CD14-positive monocyte (primary cell): ENCODE measurements around the gene MAP3K6. TPM values are rescaled to one million over a fixed set of nuclear protein-coding genes. Genes with fewer than 3 reads are reported as not detected.

Experiments
- DNase-seq, 3 donors: peaks; one replicate each; pipeline ENCODE4 v3.0.0-alpha.2; 2011 to 2022
- H2AFZ ChIP-seq: 2 replicates; pipeline ENCODE4 v1.6.0; 2012; ENCODE audit warnings: mild to moderate bottlenecking, low read depth, low read length, inconsistent platforms; ENCODE audit not compliant: insufficient read depth, poor library complexity, severe bottlenecking
- H3K27ac ChIP-seq, 2 donors: 1 replicate in 1 of 2; 2 replicates in 1 of 2; pipeline ENCODE4 v1.5.1; 2012 to 2013; ENCODE audit warnings: low read length in 2 of 2, control low read depth in 1 of 2, inconsistent platforms in 1 of 2, low read depth in 1 of 2, mild to moderate bottlenecking in 1 of 2
- H3K27me3 ChIP-seq, 2 donors: one replicate each; pipeline versions ENCODE4 v1.6.0 to v1.6.1; 2011 to 2013; ENCODE audit warnings: low read length in 2 of 2; ENCODE audit not compliant: control insufficient read depth in 2 of 2, insufficient read depth in 2 of 2
- H3K36me3 ChIP-seq, 2 donors: replicated peaks in 1 of 2; 1 replicate in 1 of 2; 2 replicates in 1 of 2; pipeline versions ENCODE4 v1.5.1 to v1.6.1; 2012 to 2013; ENCODE audit warnings: low read length in 2 of 2, control low read depth in 1 of 2, inconsistent platforms in 1 of 2, mild to moderate bottlenecking in 1 of 2; ENCODE audit not compliant: insufficient read depth in 2 of 2, control insufficient read depth in 1 of 2
- H3K4me1 ChIP-seq, 2 donors: 1 replicate in 1 of 2; 2 replicates in 1 of 2; pipeline versions ENCODE4 v1.5.1 to v1.6.1; 2012 to 2013; ENCODE audit warnings: low read length in 2 of 2, control low read depth in 1 of 2, inconsistent platforms in 1 of 2, mild to moderate bottlenecking in 1 of 2, moderate library complexity in 1 of 2; ENCODE audit not compliant: insufficient read depth in 2 of 2, control insufficient read depth in 1 of 2
- H3K4me2 ChIP-seq: replicated peaks from 2 replicates; pipeline ENCODE3; 2012; ENCODE audit warnings: low read length, moderate library complexity, mild to moderate bottlenecking; ENCODE audit not compliant: poor library complexity, severe bottlenecking; ENCODE audit errors: extremely low read depth
- H3K4me3 ChIP-seq, 3 experiments: fragments of 200-600 bp in 1 of 3; sonication (generic) in 1 of 3; replicated peaks in 1 of 3; 1 replicate in 2 of 3; 2 replicates in 1 of 3; pipeline ENCODE4 v1.5.1; 2011 to 2013; ENCODE audit warnings: low read length in 3 of 3, mild to moderate bottlenecking in 3 of 3, control low read depth in 2 of 3, low read depth in 2 of 3, inconsistent platforms in 1 of 3, moderate library complexity in 1 of 3
- H3K79me2 ChIP-seq: 2 replicates; pipeline ENCODE4 v1.6.0; 2012; ENCODE audit warnings: mild to moderate bottlenecking, control low read depth, inconsistent platforms, low read length, moderate library complexity; ENCODE audit not compliant: insufficient read depth
- H3K9ac ChIP-seq: 2 replicates; pipeline ENCODE4 v1.6.0; 2017; ENCODE audit warnings: low read length, mild to moderate bottlenecking; ENCODE audit not compliant: insufficient read depth, poor library complexity, severe bottlenecking
- H3K9me3 ChIP-seq, 2 donors: replicated peaks in 1 of 2; 1 replicate in 1 of 2; 2 replicates in 1 of 2; pipeline versions ENCODE4 v1.5.1 to v1.6.1; 2012 to 2013; ENCODE audit warnings: low read length in 2 of 2, control low read depth in 1 of 2; ENCODE audit not compliant: control insufficient read depth in 1 of 2, insufficient read depth in 1 of 2
- H4K20me1 ChIP-seq: 2 replicates; pipeline ENCODE4 v1.6.0; 2012; ENCODE audit warnings: mild to moderate bottlenecking, low read length, control low read depth, moderate library complexity; ENCODE audit not compliant: insufficient read depth
- H3K27ac Mint-ChIP-seq, 7 donors: one replicate each; pipeline ENCODE4 v1.8.0; 2020; ENCODE audit warnings: mild to moderate bottlenecking in 7 of 7, mixed read lengths in 7 of 7, moderate library complexity in 6 of 7, inconsistent platforms in 2 of 7
- H3K27me3 Mint-ChIP-seq, 3 donors: one replicate each; pipeline ENCODE4 v1.8.0; 2021 to 2022; ENCODE audit warnings: low read depth in 3 of 3, mild to moderate bottlenecking in 3 of 3, mixed read lengths in 3 of 3, moderate library complexity in 3 of 3, inconsistent platforms in 1 of 3
- H3K36me3 Mint-ChIP-seq, 2 donors: one replicate each; pipeline ENCODE4 v1.8.0; 2020; ENCODE audit warnings: mixed read lengths in 2 of 2, inconsistent platforms in 1 of 2, mild to moderate bottlenecking in 1 of 2
- H3K4me1 Mint-ChIP-seq: one replicate; pipeline ENCODE4 v1.8.0; 2020; ENCODE audit warnings: mild to moderate bottlenecking, mixed read lengths
- H3K4me3 Mint-ChIP-seq, 2 donors: one replicate each; pipeline ENCODE4 v1.8.0; 2020; ENCODE audit warnings: mild to moderate bottlenecking in 2 of 2, mixed read lengths in 2 of 2, moderate library complexity in 1 of 2
- H3K9me3 Mint-ChIP-seq, 7 donors: one replicate each; pipeline ENCODE4 v1.8.0; 2020 to 2022; ENCODE audit warnings: mixed read lengths in 7 of 7, mild to moderate bottlenecking in 6 of 7, moderate library complexity in 6 of 7, inconsistent platforms in 2 of 7
- CTCF ChIP-seq: fragments of 200-600 bp; IDR thresholded peaks from one replicate; pipeline ENCODE4 v1.8.0; 2022; ENCODE audit warnings: antibody characterized with exemption, mild to moderate bottlenecking
- WGBS: methylation state at CpG from one replicate; pipeline ENCODE4 v1.1.5; 2013; ENCODE audit warnings: missing lambda C conversion rate; ENCODE audit not compliant: insufficient coverage; 5-methylcytosine and 5-hydroxymethylcytosine counted together
- intact Hi-C, 2 donors: fragments of 100-400 bp; cut with micrococcal nuclease; formaldehyde crosslinking; loops; one replicate each; pipeline versions ENCODE4 v1.15.0 to v1.15.1; 2023
- polyA plus RNA-seq, 3 donors: library from polyadenylated mRNA; depleted of rRNA in 1 of 3; unstranded in 2 of 3; stranded (reverse) in 1 of 3; fragments of 300-500 nt in 2 of 3; fragments of >200 nt in 1 of 3; fragmentation: Illumina TruSeq in 2 of 3; gene quantifications; 1 replicate in 2 of 3; 2 replicates in 1 of 3; pipeline ENCODE4 v1.2.3, GENCODE V29; 2012 to 2021

The MAP3K6 gene
- polyA plus RNA-seq, 3 donors: 3.2 to 14.8 (median 6.7) TPM

GRCh38 chr1:27321813-27322568, 44.8 kb downstream of the MAP3K6 start, which contains the start of gene TMEM222:
TMEM222 (plus strand) TSS chr1:27322163; CDS start chr1:27322198, 35 bp downstream.
- peaks cover 0 to 3% of the 10 kb centered on the region in 2 donors for H3K27me3 ChIP-seq
- TF ChIP-seq CTCF: no peak
- Mint-ChIP-seq H3K36me3 (peaks cover 20 to 29% of the 10 kb centered on the region in 2 donors), H3K4me3 (peak within 1 kb of the TSS; percentile 89 to 97), H3K4me1 (peaks cover 30% of the 10 kb centered on the region), H3K27ac (peak within 1 kb of the TSS; percentile 97 to 99 (median 98)), H3K9me3 (no peaks in the 10 kb centered on the region), H3K27me3 (peaks cover 5 to 8% (median 7%) of the 10 kb centered on the region in 3 donors)
- H3K36me3 ChIP-seq: peaks cover 13 to 29% of the 10 kb centered on the region in 2 donors
- WGBS: under 1% methylated on average over 66 of the region's 67 CpGs
- peaks cover 48% of the 10 kb centered on the region for H3K79me2 ChIP-seq
- DNase-seq: peak; percentile 99
- H3K4me3 ChIP-seq: peak within 1 kb of the TSS; percentile 65 to 88 (median 87)
- peaks cover 9% of the 10 kb centered on the region for H4K20me1 ChIP-seq
- H2AFZ ChIP-seq: peak within 1 kb of the TSS; percentile 83
- H3K4me2 ChIP-seq: peak within 1 kb of the TSS; percentile 87
- intact Hi-C loops: loop anchor here in 1 of 2 donors (10.0 kb wide), 1 partner anchor 343 kb away; no protein-coding TSS in a partner anchor
- peaks cover 17 to 20% of the 10 kb centered on the region in 2 donors for H3K4me1 ChIP-seq
- peak within 1 kb of the TSS; percentile 89 to 95 for H3K27ac ChIP-seq
- no peaks in the 10 kb centered on the region for H3K9me3 ChIP-seq
- H3K9ac ChIP-seq: peak within 1 kb of the TSS; percentile 92

GRCh38 chr1:27318596-27318995, 48.2 kb downstream of the MAP3K6 start:
- no peak overlapping the region for H3K27ac ChIP-seq
- DNase-seq: no peak
- Mint-ChIP-seq H3K27me3 (peaks cover 10 to 21% (median 13%) of the 10 kb centered on the region in 3 donors), H3K27ac (no peak overlapping the region), H3K36me3 (no peaks in the 10 kb centered on the region), H3K4me1 (peaks cover 15% of the 10 kb centered on the region), H3K9me3 (no peaks in the 10 kb centered on the region), H3K4me3 (no peak overlapping the region)
- H3K9ac ChIP-seq: no peak overlapping the region
- WGBS: no CpG with 5 or more reads among the region's 1 CpG
- peaks cover 17 to 19% of the 10 kb centered on the region in 2 donors for H3K4me1 ChIP-seq
- no peak overlapping the region for H3K4me3 ChIP-seq
- peaks cover 14% of the 10 kb centered on the region for H3K79me2 ChIP-seq
- no peaks in the 10 kb centered on the region for H4K20me1 ChIP-seq
- H3K9me3 ChIP-seq: no peaks in the 10 kb centered on the region
- H3K36me3 ChIP-seq: no peaks in the 10 kb centered on the region
- peaks cover 0 to 3% of the 10 kb centered on the region in 2 donors for H3K27me3 ChIP-seq
- H3K4me2 ChIP-seq: no peak overlapping the region
- intact Hi-C loops: no loop called here
- TF ChIP-seq CTCF: no peak
- no peak overlapping the region for H2AFZ ChIP-seq
